22Rv1 (cell line): Measurements from ENCODE around the gene C19orf44.

Experiments used
- ZFX ChIP-seq: fragments of 450-650 bp; IDR thresholded peaks from 2 replicates; pipeline ENCODE4 v1.6.1; 2017; ENCODE audit warnings: antibody characterized with exemption, borderline replicate concordance
- TF ChIP-seq, protein P1 (sequence below): fragments of 450-650 bp; IDR thresholded peaks from 2 replicates; pipeline ENCODE4 v1.5.1; 2017; ENCODE audit warnings: mild to moderate bottlenecking

DNA sequence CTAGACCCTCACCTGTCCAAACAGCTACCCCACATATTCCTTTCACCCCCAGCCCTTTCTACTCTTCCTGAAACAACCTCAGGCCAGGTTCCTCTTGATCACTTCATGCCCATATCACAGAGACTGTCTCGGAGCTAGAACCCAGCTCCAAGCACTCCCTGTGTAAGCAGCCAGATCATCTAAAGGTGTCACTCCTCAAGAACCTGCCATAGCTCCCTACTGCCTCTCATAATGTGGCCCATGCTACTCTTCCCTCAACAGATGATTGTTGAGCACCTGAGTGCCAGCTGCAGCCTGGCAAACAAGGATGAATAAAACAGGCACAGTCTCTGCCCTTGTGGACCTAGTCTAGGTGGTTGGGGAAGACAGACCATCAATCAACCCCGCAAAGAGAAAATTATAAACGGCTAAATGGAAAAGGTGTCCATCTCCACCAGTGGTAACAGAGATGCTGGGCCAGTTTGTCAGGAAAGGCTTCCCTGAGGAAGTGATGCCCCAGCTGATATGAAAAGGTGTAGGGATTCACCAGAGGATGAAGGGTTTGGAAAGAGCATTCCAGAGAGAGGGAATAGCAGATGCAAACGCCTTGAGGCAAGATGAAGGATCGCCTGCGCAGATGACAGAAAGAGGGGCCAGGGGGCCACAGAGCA, 32.7 kb upstream of the C19orf44 start:
- TF ChIP-seq, protein P1, sequence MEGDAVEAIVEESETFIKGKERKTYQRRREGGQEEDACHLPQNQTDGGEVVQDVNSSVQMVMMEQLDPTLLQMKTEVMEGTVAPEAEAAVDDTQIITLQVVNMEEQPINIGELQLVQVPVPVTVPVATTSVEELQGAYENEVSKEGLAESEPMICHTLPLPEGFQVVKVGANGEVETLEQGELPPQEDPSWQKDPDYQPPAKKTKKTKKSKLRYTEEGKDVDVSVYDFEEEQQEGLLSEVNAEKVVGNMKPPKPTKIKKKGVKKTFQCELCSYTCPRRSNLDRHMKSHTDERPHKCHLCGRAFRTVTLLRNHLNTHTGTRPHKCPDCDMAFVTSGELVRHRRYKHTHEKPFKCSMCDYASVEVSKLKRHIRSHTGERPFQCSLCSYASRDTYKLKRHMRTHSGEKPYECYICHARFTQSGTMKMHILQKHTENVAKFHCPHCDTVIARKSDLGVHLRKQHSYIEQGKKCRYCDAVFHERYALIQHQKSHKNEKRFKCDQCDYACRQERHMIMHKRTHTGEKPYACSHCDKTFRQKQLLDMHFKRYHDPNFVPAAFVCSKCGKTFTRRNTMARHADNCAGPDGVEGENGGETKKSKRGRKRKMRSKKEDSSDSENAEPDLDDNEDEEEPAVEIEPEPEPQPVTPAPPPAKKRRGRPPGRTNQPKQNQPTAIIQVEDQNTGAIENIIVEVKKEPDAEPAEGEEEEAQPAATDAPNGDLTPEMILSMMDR, result no peak
- TF ChIP-seq ZFX, result no peak
